Esophagus squamous epithelium (tissue), 5 donors: ENCODE measurements around the gene TTC22. TPM values are rescaled to one million over a fixed set of nuclear protein-coding genes. Genes with fewer than 3 reads are reported as not detected.

Experiments
- DNase-seq: peaks from one replicate; lab custom pipeline; 2025; lab: John Stamatoyannopoulos, UW
- H3K27ac ChIP-seq, 4 donors: fragments of 200-600 bp; sonication (generic); one replicate each; pipeline ENCODE4 v1.5.1; 2016 to 2019; ENCODE audit warnings: mild to moderate bottlenecking in 1 of 4
- H3K27me3 ChIP-seq, 4 donors: fragments of 200-600 bp; sonication (generic); 1 replicate in 3 of 4; 2 replicates in 1 of 4; pipeline versions ENCODE4 v1.5.1 to v1.6.0; 2017 to 2021; ENCODE audit warnings: antibody characterized with exemption in 1 of 4
- H3K36me3 ChIP-seq, 3 donors: fragments of 200-600 bp; sonication (generic); one replicate each; pipeline ENCODE4 v1.5.1; 2016 to 2019
- H3K4me1 ChIP-seq, 3 donors: fragments of 200-600 bp; sonication (generic); one replicate each; pipeline ENCODE4 v1.5.1; 2017 to 2019
- H3K4me3 ChIP-seq, 4 donors: fragments of 200-600 bp; sonication (generic); 1 replicate in 3 of 4; 2 replicates in 1 of 4; pipeline ENCODE4 v1.5.1; 2016 to 2019; ENCODE audit warnings: mild to moderate bottlenecking in 2 of 4, moderate library complexity in 1 of 4
- H3K9me3 ChIP-seq, 3 donors: fragments of 200-600 bp; sonication (generic); one replicate each; pipeline ENCODE4 v1.5.1; 2016 to 2019
- CTCF ChIP-seq, 6 experiments: fragments of 450-650 bp in 4 of 6; fragments of 200-600 bp in 2 of 6; sonication (generic) in 2 of 6; IDR thresholded peaks; one replicate each; pipeline ENCODE4 v1.5.1; 2016 to 2019; ENCODE audit warnings: antibody characterized with exemption in 6 of 6, mild to moderate bottlenecking in 4 of 6, moderate library complexity in 4 of 6
- POLR2A ChIP-seq, 4 donors: fragments of 450-650 bp; IDR thresholded peaks; one replicate each; pipeline ENCODE4 v1.6.1; 2017; ENCODE audit warnings: antibody characterized with exemption in 4 of 4, mild to moderate bottlenecking in 4 of 4, moderate library complexity in 3 of 4
- WGBS, 2 donors: methylation state at CpG; one replicate each; pipeline ENCODE4 v1.1.5; 2018; 5-methylcytosine and 5-hydroxymethylcytosine counted together
- intact Hi-C: fragments of 100-400 bp; cut with DNase I; formaldehyde crosslinking; loops from one replicate; pipeline ENCODE4 v1.15.0; 2022
- total RNA-seq, 4 donors: library from RNA; depleted of rRNA; stranded (reverse); fragments of >200 nt; gene quantifications; one replicate each; pipeline ENCODE4 v1.1.0, GENCODE V29; 2016
- donor health status: DM: yes; HTN: yes; CAD: no.

Gene TTC22
- total RNA-seq, 4 donors from 2014 or later = 73.4 to 323 (median 141) TPM

DNA sequence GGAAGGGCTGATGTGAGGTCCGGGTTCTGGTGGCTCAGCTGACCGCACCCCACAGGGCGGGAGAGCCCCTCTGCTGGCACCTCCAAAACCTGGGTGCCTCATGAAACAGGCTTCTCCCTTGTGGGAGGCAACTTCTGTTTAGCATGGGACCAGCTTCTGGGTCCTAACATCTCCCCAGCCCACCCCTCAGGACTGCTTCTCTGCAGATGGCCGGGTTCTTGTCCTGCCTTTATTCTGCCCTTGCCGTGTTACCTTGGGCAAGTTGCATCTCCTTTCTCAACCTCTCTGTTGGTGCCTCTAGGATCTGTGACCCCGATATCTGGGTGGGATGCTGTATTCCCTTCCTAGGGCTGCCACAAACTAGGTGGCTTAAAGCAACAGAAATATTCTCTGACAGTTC lies 15.0 kb upstream of the TTC22 start:
- H3K4me3 ChIP-seq = no peak overlapping the region
- intact Hi-C loops = loop anchor here (10.0 kb wide), 1 partner anchor 141 kb away; no protein-coding TSS in a partner anchor
- H3K27ac ChIP-seq = no peak overlapping the region
- H3K4me1 ChIP-seq = peaks cover 0 to 12% (median 0%) of the 10 kb centered on the region in 3 donors
- no peaks in the 10 kb centered on the region for H3K36me3 ChIP-seq
- TF ChIP-seq POLR2A (IDR thresholded peaks at IDR 0.05) = no peak
- TF ChIP-seq CTCF (IDR thresholded peaks at IDR 0.05) = no peak
- DNase-seq = no peak
- 66 to 70% methylated on average over 4 to 6 of the region's 6 CpGs for WGBS, 2 donors
- H3K27me3 ChIP-seq = no peaks in the 10 kb centered on the region
- no peaks in the 10 kb centered on the region for H3K9me3 ChIP-seq

DNA sequence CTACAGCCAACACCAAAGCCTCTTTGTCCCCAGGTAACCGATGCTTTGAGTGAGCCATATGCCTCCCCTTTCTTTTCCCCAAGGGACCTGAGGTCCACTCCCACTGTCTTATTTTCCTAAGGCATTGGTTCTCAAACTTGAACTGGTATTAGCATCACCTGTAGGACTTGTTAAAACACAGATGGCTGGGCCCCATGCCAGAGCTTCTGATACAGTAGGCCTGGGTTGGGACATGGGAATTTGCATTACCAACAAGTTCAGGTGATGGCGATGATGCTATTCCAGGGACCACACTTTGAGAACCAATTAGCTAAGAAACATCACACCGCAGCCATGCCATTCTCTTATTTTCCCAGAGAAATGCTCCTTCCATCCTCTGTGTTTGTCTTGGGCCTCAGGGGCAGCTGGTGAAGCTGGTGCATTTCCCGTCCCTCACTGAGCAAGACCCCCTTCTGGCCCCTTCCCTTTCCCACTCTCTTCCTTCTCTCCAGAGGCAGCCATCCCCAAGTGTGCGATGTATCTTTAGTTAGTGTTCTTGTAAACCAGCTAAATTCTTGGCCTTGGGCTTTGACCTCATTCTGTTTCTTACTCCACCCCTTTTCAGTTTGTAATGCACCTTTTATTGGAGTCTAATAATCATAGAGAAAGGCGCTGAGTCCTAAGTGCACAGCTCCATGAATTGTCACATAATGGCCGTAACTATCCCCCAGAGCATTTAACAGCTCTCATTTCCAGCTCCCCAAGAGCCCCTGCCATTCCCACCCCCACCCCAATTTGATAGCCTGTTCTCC lies 14.2 kb upstream of the TTC22 start:
- TF ChIP-seq CTCF (IDR thresholded peaks at IDR 0.05) = no peak
- no peak for TF ChIP-seq POLR2A (IDR thresholded peaks at IDR 0.05)
- 78 to 85% methylated on average over 6 to 7 of the region's 7 CpGs for WGBS, 2 donors
- H3K4me3 ChIP-seq = no peak overlapping the region
- H3K9me3 ChIP-seq = no peaks in the 10 kb centered on the region
- intact Hi-C loops = loop anchor here (10.0 kb wide), 1 partner anchor 140 kb away; no protein-coding TSS in a partner anchor
- no peak overlapping the region for H3K27ac ChIP-seq
- H3K27me3 ChIP-seq = no peaks in the 10 kb centered on the region
- DNase-seq = no peak
- H3K4me1 ChIP-seq = peaks cover 0 to 12% (median 0%) of the 10 kb centered on the region in 3 donors
- no peaks in the 10 kb centered on the region for H3K36me3 ChIP-seq

GRCh38 chr1:54814571-54814970 lies 13.4 kb upstream of the TTC22 start:
- DNase-seq = no peak
- TF ChIP-seq POLR2A (IDR thresholded peaks at IDR 0.05) (no peak), CTCF (IDR thresholded peaks at IDR 0.05) (no peak)
- Histone ChIP-seq H3K4me1 (peaks cover 0 to 11% (median 0%) of the 10 kb centered on the region in 3 donors), H3K4me3 (no peak overlapping the region), H3K27me3 (no peaks in the 10 kb centered on the region), H3K9me3 (no peaks in the 10 kb centered on the region), H3K27ac (no peak overlapping the region), H3K36me3 (no peaks in the 10 kb centered on the region)
- intact Hi-C loops = loop anchor here (10.0 kb wide), 1 partner anchor 140 kb away; no protein-coding TSS in a partner anchor
- WGBS, 2 donors = 100% methylated on average over 1 to 2 of the region's 5 CpGs

DNA sequence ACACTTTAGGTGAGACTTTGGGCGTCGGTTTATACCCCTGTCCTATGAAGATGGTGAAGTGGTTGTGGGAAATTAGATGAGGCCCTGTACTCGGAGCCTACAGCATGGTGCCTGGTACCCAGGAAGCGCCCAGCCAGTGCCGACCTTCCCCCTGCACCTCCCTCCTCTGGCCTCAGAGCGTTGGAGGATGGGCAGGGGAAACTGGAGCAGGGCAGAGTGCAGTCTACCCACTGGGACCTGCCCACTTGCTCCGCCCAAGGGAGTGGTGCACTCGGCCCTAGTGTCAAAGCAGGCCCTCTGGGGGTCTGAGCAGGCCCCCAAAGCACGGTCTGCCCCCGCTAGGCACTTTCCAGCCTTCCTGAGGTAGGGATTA lies 13.0 kb upstream of the TTC22 start:
- Histone ChIP-seq H3K27me3 (no peaks in the 10 kb centered on the region), H3K27ac (no peak overlapping the region), H3K9me3 (no peaks in the 10 kb centered on the region), H3K4me3 (no peak overlapping the region), H3K36me3 (no peaks in the 10 kb centered on the region), H3K4me1 (peaks cover 0 to 6% (median 0%) of the 10 kb centered on the region in 3 donors)
- TF ChIP-seq POLR2A (IDR thresholded peaks at IDR 0.05) (no peak), CTCF (IDR thresholded peaks at IDR 0.05) (no peak)
- intact Hi-C loops = loop anchor here (10.0 kb wide), 1 partner anchor 139 kb away; no protein-coding TSS in a partner anchor
- WGBS, 2 donors = 70% methylated on average over 9 of the region's 10 CpGs; no CpG with 5 or more reads in 1 of the 2 donors
- no peak for DNase-seq

DNA sequence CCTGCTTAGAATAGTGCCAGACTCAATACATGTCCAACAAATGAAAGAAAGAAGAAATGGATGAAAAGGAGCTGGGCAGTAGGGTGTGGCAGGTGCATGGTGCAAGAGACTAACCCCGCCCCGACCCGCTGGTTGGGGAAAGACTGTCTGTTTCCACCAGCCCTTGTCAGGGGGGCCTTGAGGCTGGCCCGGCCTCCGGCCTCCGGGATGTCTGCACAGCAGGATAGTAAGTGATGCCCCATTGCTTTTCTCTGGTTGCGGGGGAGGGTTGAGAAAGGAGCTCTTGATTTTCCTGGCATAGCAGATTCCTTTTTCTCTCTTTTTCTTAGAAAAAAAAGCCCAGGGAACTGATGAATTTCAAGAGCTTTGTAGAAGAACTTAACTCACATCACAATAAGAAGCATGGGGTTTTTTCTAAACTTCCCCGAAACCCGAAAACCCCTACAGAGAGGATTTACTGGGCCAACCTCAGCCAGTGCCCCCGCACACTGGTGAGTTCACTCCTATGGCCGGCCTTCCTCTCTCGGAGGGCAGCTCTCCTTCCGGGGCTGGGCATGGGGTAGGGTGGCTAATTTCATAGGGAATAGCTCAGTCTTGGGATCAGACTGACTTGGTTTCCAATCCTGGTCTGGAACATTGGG lies 12.5 kb upstream of the TTC22 start:
- Histone ChIP-seq H3K27ac (no peak overlapping the region), H3K36me3 (no peaks in the 10 kb centered on the region), H3K4me3 (no peak overlapping the region), H3K27me3 (no peaks in the 10 kb centered on the region), H3K9me3 (no peaks in the 10 kb centered on the region), H3K4me1 (peaks cover 0 to 6% (median 0%) of the 10 kb centered on the region in 3 donors)
- WGBS, 2 donors = 66 to 84% methylated on average over 12 of the region's 13 CpGs
- TF ChIP-seq POLR2A (IDR thresholded peaks at IDR 0.05) (no peak), CTCF (IDR thresholded peaks at IDR 0.05) (no peak)
- DNase-seq = no peak
- intact Hi-C loops = loop anchor here (10.0 kb wide), 1 partner anchor 139 kb away; no protein-coding TSS in a partner anchor
